NCI-H2081 treated with DMSO at 0.1 percent for 48 hours (cell line): Measurements from ENCODE around the gene PRDM15.

ENCODE experiments used
- DNase-seq: peaks from one replicate; lab custom pipeline; 2025; lab: John Stamatoyannopoulos, UW

Gene PRDM15

DNA sequence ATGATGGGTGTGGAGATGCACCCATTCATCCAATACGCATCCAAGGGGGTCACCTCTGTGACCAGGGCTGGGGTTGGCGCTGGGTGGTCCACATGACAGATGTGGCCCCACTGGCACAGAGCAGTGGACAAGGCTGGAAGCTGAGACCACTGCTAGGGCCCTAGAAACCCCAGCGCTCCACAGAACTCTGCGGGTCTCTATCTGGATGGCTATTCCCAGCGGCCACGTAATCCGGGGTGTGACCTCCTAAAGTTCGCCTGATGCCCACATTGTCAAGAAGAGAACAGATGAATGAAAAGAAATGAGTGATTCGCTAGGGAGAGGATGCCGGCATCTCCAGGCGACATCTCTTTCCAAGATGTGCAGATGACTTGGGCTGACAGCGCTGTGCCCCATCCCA is 55.2 kb downstream of the PRDM15 start:
- no peak for DNase-seq

DNA sequence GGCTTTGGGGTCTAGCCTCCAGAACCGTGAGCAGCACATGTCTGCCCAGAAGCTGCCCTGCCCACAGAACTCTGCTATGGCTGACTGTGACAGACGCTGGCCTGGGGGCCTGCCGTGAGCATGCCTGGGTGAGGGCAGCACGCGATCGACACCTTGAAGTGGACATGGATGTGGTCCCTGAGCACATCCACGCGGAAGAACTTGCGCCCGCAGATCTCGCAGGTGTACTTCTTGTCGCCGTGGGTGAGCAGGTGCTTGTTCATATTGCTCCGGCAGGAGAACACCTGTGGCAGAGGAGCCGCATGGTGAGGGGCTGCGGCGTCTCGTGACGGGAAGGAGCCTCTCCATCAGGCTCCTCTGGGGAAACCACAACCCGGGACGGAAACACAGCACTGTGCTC is 56.0 kb downstream of the PRDM15 start:
- DNase-seq: no peak

DNA sequence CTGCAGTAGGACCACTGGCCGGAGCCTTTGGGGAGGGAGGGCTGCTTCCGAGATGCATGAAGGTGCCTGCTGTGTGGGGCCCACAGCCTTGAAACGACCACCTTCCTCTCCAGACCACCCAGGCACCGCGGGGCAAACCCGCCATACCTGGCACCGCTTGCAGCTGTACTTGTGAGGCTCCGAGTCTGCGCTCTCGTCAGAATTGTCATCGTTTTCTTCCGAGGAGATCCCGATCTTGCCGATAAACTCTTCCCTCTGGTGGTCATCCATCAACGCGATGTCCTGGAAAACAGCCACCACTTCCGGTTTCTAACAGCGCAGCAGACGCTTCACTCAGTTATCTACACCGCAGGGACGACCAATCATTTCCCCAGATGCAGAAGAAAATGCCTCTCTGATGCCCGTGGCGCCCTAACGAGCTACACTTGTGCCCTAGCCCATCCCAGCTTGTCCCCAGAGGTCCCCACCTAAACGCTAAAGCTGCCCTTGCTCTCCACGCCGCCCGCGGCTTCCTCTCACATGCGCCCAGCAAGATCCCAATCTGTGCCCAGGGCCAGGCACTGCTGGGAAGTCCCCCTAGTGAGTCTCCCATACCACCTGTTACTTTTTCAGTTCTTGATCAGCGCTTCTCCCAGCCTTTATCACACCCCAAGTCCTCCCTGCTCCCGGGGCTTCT is 57.2 kb downstream of the PRDM15 start:
- DNase-seq: no peak

DNA sequence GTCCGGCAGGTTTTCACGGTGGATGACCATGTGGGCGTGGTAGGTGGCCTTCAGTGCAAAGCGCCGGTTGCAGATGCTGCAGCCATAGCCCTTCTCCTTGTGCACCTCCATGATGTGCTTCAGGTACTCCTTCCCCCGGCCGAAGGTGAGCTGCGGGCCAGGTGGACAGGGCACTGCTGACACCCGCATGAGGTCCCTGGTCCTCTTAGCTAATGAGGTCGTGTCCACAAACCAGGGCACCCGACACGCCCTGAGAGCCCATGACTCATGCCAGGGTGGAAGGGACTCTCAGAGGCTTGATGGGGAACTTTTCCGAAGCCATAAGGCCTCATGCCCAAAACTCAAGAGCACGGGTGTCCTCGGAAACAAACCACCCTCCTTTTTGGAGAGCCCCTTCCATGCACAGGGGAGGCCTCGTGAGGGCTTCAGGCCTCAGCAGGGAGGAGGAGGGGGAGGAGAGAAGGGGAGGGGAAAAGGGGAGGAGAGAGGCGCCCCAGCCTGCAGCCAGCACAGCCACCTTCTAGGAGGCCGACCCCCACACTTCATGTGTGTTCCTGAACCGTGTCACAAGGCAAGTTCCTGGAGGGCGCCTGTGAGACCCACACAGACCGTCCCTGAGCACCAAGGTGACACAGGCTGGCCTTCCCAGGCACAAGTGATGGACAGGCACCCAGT is 57.9 kb downstream of the PRDM15 start:
- no peak for DNase-seq

DNA sequence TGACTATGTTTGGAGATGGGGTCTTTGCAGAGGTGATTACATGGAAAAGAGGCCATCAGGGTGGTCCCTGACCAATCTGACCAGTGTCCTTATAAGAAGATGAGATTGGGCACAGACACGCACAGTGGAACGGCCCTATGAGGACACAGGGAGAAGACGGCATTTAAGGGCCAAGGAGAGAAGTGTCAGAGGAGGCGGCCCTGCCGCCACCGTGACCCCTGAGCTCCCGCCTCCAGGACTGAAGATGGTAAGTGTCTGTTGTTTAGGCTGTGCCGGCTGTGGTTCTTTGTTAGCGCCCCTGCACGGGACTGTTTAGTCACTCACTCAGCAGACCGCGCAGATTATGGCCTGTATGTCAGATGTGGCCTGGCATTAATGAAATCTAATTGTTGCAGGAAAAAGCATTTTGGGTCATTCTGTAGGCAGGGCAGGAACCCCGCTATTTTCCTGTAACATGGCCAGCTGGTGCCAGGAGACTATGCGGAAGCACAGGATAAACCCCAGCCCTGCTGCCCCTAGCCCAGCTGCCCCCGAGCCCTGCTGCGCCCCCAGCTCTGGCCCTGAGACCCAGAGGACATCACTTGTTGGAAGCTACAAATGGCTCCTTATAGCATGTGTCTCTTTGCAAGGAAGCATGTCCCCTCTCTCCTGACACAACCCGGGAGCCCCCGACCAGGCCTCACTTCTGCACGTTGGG is 58.6 kb downstream of the PRDM15 start:
- DNase-seq: no peak

DNA sequence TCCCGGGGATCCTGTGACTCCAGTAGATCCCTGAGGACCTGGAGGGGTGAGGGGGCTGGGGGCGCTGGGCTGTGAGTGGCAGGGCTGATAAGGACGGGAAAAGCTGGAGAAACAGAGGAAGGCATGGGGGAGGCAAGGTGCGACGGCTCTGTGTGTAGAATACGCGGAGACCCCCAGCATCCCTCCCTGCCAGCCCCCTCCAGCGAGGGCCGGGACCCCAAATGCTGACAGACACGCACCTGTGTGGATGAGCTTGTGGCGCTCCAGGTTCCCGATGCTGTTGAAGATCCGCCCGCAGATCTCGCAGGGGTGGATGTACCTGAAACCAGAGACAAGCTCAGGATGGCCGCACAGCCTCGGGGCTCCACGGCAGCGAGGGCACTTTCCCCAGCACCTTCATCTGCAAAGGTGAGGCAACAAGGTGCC is 59.3 kb downstream of the PRDM15 start:
- DNase-seq: no peak

DNA sequence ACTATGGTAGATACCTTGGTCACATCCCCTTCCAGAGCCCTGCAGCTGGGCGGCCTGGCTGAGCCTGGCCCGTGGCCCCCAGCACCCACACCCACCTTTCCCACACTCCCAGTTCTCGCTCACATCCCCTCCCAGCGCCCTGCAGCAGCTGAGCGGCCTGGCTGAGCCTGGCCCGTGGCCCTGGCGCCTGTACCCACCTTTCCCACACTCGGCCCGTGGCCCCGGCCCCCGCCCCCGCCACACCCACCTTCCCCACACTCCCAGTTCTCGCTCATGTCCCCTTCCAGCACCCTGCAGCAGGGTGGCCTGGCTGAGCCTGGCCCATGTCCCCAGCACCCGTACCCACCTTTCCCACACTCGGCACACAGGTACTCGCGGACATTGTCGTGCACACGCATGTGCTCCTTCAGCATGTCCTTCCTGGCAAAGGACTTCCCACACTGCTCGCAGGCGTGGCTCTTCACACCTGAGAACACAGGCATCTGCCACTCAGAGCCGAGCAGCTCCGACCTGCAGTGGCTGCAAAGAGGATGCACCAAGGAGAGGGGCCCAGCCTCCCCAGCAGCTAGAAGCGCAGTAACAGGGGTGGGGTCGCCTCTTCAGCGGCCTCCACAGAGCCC is 59.8 kb downstream of the PRDM15 start:
- DNase-seq: no peak

DNA sequence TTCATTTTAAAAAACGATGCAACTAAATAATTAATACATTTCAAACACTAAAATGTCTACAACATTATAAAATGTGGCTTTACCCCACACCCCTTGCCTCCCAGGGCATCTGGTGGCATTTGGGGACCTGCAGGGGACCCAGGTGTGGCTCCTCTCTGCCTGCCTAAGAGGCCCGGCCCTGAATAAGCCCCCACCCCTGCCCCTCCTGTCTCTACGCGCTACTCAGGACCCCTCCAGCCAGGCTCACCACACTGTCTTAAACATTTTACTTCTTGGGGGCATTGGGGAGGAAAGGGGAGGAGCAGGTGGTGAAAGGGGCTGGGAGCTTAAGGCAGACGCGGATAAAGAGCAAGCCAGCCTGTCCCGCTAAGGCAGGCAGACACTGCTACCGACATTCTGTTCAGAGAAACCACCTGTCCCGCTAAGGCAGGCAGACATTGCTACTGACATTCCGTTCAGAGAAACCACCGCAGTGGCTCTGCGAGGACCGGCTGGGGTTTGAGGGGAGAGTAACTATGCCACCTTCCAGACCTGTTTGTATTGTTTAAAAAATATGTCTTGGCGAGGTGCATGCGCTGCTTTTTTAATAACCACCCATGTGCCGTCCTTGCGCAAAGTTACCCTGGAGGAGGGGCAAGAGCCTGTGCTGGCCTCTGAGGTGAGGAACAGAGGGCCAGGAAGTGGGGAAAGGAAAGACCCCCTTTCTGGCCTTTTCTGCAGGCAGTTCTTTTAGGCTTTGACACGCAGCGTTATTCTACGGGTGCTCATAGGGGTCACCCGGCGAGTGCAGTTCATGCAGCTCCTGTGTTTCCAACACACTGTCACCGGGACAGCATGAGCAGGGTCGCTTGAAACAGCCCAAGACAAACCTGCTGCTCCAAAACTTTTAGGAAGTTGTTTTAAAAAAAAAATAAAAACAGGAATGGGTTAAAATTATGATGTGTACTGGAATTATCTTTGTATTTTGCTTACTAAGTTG is 61.0 kb downstream of the PRDM15 start:
- no peak for DNase-seq

DNA sequence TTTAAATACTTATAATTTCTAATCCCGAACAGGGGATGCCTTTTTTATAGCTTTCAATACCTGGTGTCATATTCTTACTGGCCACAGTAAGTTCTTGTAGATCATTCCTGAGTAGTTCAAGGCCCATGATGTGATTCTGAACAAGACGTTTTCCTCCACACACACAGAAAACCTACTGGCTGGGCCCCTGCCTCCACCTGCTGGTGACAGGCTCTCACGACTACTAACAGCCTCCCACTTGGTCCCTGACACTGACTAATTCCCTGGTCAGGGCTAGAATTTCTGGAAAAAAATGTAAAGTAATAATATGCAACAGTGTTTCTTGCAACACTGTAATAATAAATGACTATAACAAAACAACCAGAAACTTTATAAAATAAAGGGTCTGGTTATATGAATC is 61.9 kb downstream of the PRDM15 start:
- DNase-seq: no peak

DNA sequence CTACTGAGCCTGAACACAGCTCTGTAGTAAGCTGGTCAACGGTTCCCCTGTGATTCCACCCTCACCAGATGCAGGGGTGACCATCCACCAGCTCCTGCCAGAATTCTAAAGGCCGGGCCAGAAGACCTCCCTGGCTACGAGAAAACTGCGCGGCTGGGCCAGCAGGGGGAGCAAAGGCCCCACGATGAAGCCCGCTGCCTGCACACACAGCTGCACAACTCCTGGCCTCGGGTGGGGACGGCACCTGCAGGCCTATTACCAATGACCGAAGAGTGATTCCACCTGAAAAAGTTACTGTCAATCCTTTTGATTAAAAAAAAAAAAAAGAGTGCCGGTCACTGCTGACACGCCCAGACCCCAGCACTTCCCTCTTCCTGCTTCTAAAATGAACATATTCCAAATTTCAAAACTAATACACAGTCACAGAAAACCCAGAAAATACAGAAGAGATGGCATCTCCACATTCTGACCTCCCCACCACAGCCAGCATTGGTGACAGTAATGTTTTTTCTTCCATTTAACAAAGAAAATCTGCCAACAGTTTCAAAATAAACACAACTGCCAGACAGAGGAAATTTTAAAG is 62.5 kb downstream of the PRDM15 start:
- DNase-seq: no peak

DNA sequence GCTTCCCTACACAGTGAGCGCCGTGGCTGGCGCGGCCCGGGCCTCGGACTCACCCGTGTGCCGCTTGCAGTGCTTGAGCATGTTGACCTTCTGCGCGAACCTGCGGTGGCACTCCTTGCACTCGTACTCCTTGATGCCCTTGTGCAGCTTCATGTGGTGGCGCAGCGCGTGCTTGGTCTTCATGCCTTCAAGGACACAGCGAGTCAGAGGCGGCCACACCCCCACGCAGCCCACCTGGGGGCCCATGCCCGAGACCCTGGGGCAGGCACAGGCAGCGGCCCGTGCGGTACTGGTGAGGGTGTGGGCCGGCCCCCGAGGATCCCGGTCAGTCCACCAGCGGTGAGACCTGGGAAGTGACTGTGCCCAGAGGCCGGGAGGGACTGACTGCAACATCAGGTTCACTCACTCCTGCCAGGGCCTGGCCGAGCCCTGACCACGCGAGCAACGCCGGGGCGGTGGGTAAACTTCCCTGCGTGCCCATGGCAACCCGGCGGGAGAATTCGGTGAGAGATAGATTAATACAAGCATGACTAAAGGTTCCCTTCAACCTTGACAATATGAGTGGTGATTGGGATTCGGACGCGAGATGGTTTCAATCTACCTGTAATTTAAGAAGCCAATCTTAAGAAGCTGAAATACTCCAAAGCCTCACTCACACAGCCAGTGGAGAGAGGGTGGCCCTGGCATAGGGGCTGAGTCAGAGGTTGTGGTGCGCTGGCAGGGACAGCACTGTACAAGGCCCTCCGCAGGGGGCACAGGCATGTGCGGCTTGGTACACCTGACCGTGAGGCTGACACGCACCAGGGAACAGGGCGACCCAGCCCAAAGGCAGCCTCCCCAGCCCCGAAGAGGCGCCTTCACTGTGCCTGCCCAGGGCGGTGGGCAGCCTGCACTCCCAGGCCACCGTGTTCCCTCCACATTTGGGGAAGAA is 63.2 kb downstream of the PRDM15 start:
- no peak for DNase-seq

DNA sequence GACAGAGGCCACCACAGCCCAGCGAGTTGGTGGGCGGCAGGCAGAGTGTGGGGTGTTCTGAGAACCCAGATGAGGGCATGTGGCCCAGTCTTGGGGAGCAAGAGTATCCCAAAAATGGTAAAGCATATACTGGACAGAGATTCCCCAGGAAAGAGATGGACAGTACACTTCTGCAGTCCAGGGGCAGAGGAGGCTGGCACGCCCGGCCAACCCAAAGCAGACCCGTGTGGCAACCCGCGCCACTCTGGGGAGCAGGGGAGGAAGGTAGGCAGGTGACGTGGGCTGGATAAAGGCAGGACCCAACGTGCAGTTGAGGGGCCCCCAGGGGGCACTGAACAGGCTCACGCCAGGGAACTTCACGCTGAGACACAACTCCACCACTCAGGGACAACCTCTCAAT is 65.9 kb downstream of the PRDM15 start:
- DNase-seq: no peak

DNA sequence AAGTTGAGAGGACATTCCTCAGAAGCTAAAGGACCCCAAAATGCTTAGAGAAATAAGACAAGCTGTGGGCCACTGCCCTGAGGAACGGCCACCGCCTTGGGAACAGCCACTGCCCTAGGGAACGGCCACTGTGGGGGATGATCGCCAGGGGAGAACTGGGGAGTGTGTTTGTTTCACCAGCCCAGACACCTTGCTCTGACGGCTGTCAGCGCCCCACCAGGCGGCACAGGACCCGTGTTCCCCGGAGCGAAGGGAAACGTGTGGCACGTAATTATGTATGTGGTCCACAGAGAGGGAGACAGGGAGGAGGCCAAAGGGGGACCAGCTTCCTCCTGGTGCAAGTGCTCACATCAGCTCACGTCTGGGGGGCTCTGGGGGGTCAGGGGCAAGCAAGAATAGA is 66.5 kb downstream of the PRDM15 start:
- DNase-seq: no peak

DNA sequence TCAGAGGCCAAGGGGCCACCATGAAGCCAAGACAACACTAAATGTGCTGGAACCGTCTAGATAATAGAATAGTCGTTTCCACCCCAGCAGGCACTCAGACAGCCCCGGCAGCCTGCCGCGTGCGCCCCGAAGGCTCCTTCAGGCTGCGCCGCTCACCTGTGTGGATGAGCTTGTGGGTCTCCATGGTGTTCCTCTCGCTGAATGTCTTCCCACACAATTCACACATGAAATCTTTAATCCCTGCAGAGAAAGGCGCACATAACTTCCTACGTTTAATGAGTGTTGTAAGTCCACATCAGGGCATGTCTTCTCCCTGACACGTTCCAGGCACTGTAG is 68.6 kb downstream of the PRDM15 start:
- no peak for DNase-seq

DNA sequence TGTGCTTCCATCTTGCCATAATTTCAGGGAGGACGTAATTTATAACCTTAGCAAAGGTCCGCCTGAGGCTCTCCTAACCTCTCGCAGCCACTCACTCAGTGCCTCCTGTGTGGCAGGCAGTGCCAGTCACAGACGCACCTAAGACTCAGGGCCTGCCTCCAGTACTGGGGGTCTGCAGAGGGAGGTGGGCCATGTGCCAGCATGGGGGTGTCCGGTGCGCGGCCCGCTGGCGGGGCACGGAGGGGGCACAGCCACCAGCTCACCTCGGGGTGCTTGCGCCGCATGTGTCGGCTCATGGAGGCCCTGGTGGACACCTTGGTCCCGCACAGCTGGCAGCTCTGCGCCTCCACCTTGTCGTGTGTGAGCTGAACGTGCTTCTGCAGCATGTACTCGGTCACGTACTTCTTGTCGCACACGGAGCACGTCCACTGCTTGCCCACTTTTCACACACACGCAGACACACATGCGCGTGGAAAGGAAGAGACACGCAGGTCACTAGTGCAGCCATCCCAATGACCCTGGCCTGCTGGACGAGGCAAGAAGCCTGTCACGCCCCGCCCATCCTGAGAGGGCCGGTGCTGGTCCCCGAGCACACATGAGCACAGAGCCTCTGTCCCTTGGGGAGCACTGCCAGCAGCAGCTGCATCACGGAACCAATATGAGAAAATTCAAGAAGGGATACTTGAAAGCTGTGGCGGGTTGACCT is 69.1 kb downstream of the PRDM15 start:
- DNase-seq: no peak

DNA sequence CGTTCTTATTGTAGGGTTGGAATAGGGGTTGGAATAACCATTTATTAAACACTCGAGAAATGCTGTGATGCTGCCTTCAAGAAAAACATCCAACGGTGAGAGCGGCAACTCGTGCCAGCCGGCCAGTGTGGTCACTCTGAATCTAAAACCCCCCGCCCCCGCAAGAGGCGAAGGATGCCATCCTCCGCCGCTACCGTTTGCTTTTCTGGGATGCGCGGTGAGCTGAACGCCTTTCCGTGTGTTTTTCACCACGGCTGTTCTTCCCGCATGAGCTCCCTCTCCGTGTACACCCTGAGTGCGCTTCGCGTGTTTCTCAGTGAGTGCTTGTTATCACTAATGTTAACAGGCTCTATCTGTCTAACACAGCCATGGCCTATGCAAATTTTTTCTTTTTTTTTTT is 70.3 kb downstream of the PRDM15 start:
- no peak for DNase-seq

DNA sequence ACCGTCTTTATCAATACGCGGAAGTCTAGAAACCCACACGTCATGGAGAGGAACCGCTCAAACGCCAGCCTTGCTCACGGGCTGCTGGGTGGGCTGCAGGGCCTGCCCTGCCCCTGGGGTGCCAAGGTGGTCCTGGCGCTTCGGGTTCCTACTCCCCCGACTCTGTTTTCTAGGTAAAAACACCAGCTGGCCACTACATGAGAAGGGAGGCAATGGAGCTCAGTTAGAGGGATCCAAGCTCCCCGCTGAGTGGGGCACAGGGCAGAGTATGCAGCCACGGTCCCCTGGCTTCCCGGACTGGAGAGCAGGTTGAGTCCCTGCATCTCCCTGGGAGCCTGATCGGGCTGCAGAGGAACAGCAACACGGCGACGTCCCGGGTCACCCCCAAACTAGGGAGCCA is 71.0 kb downstream of the PRDM15 start:
- no peak for DNase-seq

DNA sequence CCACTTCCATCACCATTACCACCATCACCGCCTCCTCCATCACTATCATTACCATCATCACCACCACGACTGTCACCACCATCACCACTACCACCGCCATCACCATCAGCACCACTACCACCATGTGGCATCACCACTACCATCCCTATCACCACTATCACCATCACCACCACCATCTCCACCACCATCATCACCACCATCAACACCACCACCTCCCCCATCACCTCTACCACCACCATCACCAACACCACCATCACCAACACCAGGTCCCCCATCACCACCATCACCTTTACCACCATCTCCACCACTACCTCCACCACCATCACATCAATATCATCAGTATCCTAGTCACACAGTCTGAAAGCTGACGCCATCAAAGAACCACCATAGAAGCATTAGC is 72.4 kb downstream of the PRDM15 start:
- DNase-seq: no peak

DNA sequence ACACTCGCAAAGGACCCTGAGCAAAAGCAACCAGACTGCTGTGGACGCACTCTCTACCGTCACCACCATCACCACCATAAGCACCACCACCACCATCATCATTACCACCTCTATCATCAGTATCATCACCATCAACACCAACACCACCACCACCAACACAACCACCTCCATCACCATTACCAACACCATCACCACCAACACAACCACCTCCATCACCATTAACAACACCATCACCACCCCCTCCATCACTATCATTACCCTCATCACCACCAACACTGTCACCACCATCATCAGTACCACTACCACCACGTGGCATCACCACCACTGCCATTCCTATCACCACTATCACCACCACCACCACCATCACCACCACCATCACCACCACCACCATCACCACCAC is 73.5 kb downstream of the PRDM15 start:
- no peak for DNase-seq

DNA sequence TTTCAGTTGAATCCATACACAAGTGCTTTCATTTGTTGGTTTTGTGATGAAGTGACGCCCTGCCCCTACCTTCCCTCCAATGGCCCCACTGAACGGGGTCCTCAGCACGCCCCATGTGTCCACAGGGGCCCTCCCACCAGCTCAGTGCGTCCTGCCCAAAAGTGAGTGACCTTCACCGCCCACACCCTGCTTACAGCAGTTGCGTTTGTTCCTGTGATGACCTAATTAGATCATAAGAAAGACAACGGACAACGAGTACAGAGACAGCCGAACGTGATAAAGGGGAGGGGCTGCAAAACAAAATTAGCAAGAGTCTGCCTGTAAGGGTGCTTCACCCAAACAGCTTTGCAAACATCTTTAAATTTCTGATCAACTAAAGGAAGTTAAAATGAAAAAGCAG is 74.1 kb downstream of the PRDM15 start:
- no peak for DNase-seq
